Breast epithelium (tissue), 4 donors: Measurements from ENCODE around the gene DDX24. TPM values are rescaled to one million over a fixed set of nuclear protein-coding genes. Genes with fewer than 3 reads are reported as not detected.
A peak's percentile ranks its signal among the peaks of the same experiment; 100 is the strongest.

Source experiments
- DNase-seq, 2 donors: peaks; one replicate each; pipeline ENCODE4 v3.0.0-alpha.2; 2019; ENCODE audit warnings: low spot score in 2 of 2
- H3K27ac ChIP-seq, 2 donors: fragments of 200-600 bp; sonication (generic) in 1 of 2; one replicate each; pipeline ENCODE4 v1.5.1; 2016 to 2019; ENCODE audit warnings: mild to moderate bottlenecking in 1 of 2
- H3K27me3 ChIP-seq, 2 donors: fragments of 200-600 bp; sonication (generic) in 1 of 2; one replicate each; pipeline versions ENCODE4 v1.5.1 to v1.6.0; 2017 to 2019; ENCODE audit warnings: control low read depth in 1 of 2, mild to moderate bottlenecking in 1 of 2
- H3K36me3 ChIP-seq: fragments of 200-600 bp; one replicate; pipeline ENCODE4 v1.5.1; 2019
- H3K4me1 ChIP-seq, 2 donors: fragments of 200-600 bp; sonication (generic); one replicate each; pipeline ENCODE4 v1.5.1; 2016 to 2019; ENCODE audit warnings: control low read depth in 1 of 2
- H3K4me3 ChIP-seq, 3 donors: fragments of 200-600 bp; sonication (generic); 1 replicate in 2 of 3; 2 replicates in 1 of 3; pipeline ENCODE4 v1.5.1; 2016 to 2019; ENCODE audit warnings: mild to moderate bottlenecking in 3 of 3, moderate library complexity in 2 of 3
- H3K9me3 ChIP-seq, 2 donors: fragments of 200-600 bp; sonication (generic) in 1 of 2; one replicate each; pipeline ENCODE4 v1.5.1; 2016 to 2019; ENCODE audit warnings: control low read depth in 1 of 2
- POLR2A ChIP-seq: fragments of 450-650 bp; IDR thresholded peaks from one replicate; pipeline ENCODE4 v1.6.1; 2016; ENCODE audit warnings: antibody characterized with exemption, mild to moderate bottlenecking, moderate library complexity
- POLR2AphosphoS5 ChIP-seq, 3 donors: sonication (generic); formaldehyde crosslinking; IDR thresholded peaks; one replicate each; pipeline ENCODE4 v1.6.1; 2017; ENCODE audit warnings: antibody characterized with exemption in 3 of 3
- intact Hi-C: fragments of 100-400 bp; cut with DNase I; formaldehyde crosslinking; loops from one replicate; pipeline ENCODE4 v1.15.1; 2023; ENCODE audit warnings: low total_unique reads
- total RNA-seq, 3 donors: library from RNA; depleted of rRNA; stranded (reverse); fragments of >200 nt; gene quantifications; one replicate each; pipeline ENCODE4 v1.1.0, GENCODE V29; 2016
- TF ChIP-seq, protein P1 (sequence below), 3 donors: fragments of 450-650 bp; IDR thresholded peaks; one replicate each; pipeline ENCODE4 v1.5.1; 2016 to 2017; ENCODE audit warnings: antibody characterized with exemption in 3 of 3, mild to moderate bottlenecking in 3 of 3, moderate library complexity in 3 of 3

DDX24 gene
- total RNA-seq, 3 donors from 2014 or later: 156 to 201 (median 172) TPM

DNA sequence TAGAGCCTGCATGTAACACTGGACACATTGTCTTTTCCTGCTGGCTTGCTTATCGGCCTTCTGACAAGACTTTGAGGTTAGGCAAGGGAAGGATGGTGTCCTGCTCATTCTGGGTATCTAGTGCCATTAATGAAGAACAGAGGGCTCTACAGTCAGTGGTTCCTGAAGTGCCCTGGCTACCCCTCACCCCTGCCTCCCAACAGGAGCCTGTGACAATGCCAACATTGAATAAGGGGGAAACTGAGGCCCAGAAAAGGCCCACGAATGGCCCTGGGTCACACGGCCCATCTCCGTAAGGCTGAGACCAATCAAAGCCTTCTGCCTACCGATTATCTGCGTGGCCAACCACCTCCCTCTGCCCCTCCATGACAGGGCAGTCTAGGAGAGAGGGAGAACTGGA is 46.3 kb upstream of the DDX24 start:
- Histone ChIP-seq H3K9me3 (no peaks in the 10 kb centered on the region), H3K27me3 (no peaks in the 10 kb centered on the region), H3K4me1 (no peaks in the 10 kb centered on the region), H3K4me3 (no peak overlapping the region), H3K27ac (no peak overlapping the region), H3K36me3 (no peaks in the 10 kb centered on the region)
- intact Hi-C loops: loop anchor here (10.0 kb wide), 1 partner anchor 93 kb away; no protein-coding TSS in a partner anchor
- TF ChIP-seq POLR2AphosphoS5 (IDR thresholded peaks at IDR 0.05) (no peak), POLR2A (no peak)
- TF ChIP-seq, protein P1, sequence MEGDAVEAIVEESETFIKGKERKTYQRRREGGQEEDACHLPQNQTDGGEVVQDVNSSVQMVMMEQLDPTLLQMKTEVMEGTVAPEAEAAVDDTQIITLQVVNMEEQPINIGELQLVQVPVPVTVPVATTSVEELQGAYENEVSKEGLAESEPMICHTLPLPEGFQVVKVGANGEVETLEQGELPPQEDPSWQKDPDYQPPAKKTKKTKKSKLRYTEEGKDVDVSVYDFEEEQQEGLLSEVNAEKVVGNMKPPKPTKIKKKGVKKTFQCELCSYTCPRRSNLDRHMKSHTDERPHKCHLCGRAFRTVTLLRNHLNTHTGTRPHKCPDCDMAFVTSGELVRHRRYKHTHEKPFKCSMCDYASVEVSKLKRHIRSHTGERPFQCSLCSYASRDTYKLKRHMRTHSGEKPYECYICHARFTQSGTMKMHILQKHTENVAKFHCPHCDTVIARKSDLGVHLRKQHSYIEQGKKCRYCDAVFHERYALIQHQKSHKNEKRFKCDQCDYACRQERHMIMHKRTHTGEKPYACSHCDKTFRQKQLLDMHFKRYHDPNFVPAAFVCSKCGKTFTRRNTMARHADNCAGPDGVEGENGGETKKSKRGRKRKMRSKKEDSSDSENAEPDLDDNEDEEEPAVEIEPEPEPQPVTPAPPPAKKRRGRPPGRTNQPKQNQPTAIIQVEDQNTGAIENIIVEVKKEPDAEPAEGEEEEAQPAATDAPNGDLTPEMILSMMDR (IDR thresholded peaks at IDR 0.05): no peak
- peak in 1 of 2 donors; percentile 10 for DNase-seq

- intact Hi-C loops: loop anchor here (10.0 kb wide), 1 partner anchor 92 kb away; no protein-coding TSS in a partner anchor
Observed at GRCh38 chr14:94126800-94127199, 45.8 kb upstream of the DDX24 start.

GRCh38 chr14:94126419-94126677 is 45.3 kb upstream of the DDX24 start:
- H3K36me3 ChIP-seq: no peaks in the 10 kb centered on the region
- intact Hi-C loops: loop anchor here (10.0 kb wide), 1 partner anchor 92 kb away; no protein-coding TSS in a partner anchor
- H3K4me3 ChIP-seq: no peak overlapping the region
- H3K27me3 ChIP-seq: no peaks in the 10 kb centered on the region
- no peaks in the 10 kb centered on the region for H3K9me3 ChIP-seq
- H3K4me1 ChIP-seq: no peaks in the 10 kb centered on the region
- TF ChIP-seq POLR2A (no peak), POLR2AphosphoS5 (IDR thresholded peaks at IDR 0.05) (no peak)
- TF ChIP-seq, protein P1 (IDR thresholded peaks at IDR 0.05): no peak
- H3K27ac ChIP-seq: no peak overlapping the region
- no peak for DNase-seq

More at GRCh38 chr14:94126800-94127199, 45.8 kb upstream of the DDX24 start:
- no peaks in the 10 kb centered on the region for H3K4me1 ChIP-seq
- no peaks in the 10 kb centered on the region for H3K27me3 ChIP-seq
- no peaks in the 10 kb centered on the region for H3K9me3 ChIP-seq
- no peak overlapping the region for H3K4me3 ChIP-seq
- no peaks in the 10 kb centered on the region for H3K36me3 ChIP-seq
- no peak for DNase-seq
- no peak overlapping the region for H3K27ac ChIP-seq
- TF ChIP-seq POLR2A (no peak), POLR2AphosphoS5 (IDR thresholded peaks at IDR 0.05) (no peak)
- TF ChIP-seq, protein P1 (IDR thresholded peaks at IDR 0.05): no peak

DNA sequence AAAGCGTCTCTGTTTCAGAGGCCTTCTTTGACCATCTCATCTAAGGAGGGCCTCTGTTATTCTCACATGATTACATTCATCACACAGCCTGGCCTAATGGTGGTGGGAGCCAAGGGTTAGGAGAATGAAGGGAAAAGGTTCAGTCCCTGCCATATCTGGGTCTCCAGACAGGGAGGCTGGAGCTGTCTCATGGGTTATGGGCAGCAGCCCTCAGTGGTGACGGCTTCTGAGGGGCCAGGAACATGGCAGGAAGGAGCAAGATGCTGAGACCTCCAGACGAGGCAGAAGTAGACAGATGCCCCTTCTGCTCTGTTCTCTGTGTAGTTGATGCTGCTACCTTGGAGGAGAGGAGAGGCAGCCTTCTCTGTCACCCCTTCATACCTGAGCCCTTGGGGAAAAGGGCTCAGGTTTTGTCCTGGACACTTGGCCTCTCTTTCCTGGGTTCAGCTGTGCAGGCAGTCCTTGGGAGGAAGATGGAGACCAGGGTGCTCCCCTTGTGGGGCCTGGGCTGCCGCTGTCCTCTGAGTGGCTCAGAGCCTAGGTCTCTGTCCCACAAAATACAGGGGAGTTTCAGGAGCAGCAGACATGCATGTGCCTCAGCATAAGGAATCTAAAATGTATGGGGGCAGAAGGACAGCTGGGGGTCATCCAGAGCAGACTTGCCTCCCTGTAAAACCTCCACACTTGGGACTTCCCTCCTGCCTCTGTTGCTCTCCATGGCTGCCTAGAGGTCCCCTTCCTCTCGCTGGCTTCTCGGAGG is 44.8 kb upstream of the DDX24 start:
- DNase-seq: no peak
- H3K36me3 ChIP-seq: no peaks in the 10 kb centered on the region
- intact Hi-C loops: loop anchor here (10.0 kb wide), 1 partner anchor 91 kb away; no protein-coding TSS in a partner anchor
- TF ChIP-seq, protein P1 (IDR thresholded peaks at IDR 0.05): no peak
- TF ChIP-seq POLR2A (no peak), POLR2AphosphoS5 (IDR thresholded peaks at IDR 0.05) (no peak)
- H3K4me1 ChIP-seq: no peaks in the 10 kb centered on the region
- no peaks in the 10 kb centered on the region for H3K27me3 ChIP-seq
- H3K27ac ChIP-seq: no peak overlapping the region
- H3K9me3 ChIP-seq: peaks cover 0 to 4% of the 10 kb centered on the region in 2 donors
- no peak overlapping the region for H3K4me3 ChIP-seq

- no peak overlapping the region for H3K27ac ChIP-seq
- DNase-seq: peak in 1 of 2 donors; percentile 15
- no peaks in the 10 kb centered on the region for H3K36me3 ChIP-seq
- H3K27me3 ChIP-seq: no peaks in the 10 kb centered on the region
- H3K4me3 ChIP-seq: no peak overlapping the region
- TF ChIP-seq POLR2A: no peak
- TF ChIP-seq, protein P1 (IDR thresholded peaks at IDR 0.05): no peak
- no peak for TF ChIP-seq POLR2AphosphoS5 (IDR thresholded peaks at IDR 0.05)
- H3K4me1 ChIP-seq: no peaks in the 10 kb centered on the region
- intact Hi-C loops: loop anchor here (10.0 kb wide), 1 partner anchor 90 kb away; no protein-coding TSS in a partner anchor
- peaks cover 2 to 10% of the 10 kb centered on the region in 2 donors for H3K9me3 ChIP-seq
Observed at GRCh38 chr14:94124582-94125377, 43.8 kb upstream of the DDX24 start.
